ENCODE data around the gene CHRNB2. TPM values are rescaled to one million over a fixed set of nuclear protein-coding genes. Genes with fewer than 3 reads are reported as not detected.

CHRNB2 gene, protein sequence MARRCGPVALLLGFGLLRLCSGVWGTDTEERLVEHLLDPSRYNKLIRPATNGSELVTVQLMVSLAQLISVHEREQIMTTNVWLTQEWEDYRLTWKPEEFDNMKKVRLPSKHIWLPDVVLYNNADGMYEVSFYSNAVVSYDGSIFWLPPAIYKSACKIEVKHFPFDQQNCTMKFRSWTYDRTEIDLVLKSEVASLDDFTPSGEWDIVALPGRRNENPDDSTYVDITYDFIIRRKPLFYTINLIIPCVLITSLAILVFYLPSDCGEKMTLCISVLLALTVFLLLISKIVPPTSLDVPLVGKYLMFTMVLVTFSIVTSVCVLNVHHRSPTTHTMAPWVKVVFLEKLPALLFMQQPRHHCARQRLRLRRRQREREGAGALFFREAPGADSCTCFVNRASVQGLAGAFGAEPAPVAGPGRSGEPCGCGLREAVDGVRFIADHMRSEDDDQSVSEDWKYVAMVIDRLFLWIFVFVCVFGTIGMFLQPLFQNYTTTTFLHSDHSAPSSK
- total RNA-seq = under 0.01 TPM in 1 of 2 replicates, not detected in the other

DNA sequence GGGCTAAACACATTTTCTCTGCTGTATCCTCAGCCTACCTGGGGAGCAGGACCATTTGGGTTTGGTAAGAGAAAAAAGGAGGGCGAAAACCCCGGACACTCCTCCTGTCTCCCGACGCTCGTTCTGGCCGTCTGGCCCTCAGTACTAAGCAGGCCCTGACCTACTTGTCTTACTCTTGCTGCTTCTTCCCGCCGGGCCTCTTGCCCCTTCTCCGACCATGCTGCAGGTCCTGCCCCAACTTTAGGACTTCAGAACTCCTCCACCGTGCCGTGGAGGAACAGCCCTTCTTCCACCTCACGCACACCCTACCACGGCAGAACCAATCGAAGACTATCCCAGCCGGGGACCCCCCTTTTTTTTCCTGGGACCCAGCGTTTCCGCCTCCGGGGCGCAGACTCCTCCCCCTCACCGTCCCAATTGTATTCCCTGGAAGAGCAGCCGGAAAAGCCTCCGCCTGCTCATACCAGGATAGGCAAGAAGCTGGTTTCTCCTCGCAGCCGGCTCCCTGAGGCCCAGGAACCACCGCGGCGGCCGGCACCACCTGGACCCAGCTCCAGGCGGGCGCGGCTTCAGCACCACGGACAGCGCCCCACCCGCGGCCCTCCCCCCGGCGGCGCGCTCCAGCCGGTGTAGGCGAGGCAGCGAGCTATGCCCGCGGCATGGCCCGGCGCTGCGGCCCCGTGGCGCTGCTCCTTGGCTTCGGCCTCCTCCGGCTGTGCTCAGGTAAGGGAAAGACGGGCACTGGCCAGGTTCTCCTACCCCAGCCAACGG is at the start of gene CHRNB2:
TSS of gene CHRNB2 (plus strand) at position 393 of the 771 bp plus-strand sequence. CDS start at position 660, 267 bp downstream.

DNA sequence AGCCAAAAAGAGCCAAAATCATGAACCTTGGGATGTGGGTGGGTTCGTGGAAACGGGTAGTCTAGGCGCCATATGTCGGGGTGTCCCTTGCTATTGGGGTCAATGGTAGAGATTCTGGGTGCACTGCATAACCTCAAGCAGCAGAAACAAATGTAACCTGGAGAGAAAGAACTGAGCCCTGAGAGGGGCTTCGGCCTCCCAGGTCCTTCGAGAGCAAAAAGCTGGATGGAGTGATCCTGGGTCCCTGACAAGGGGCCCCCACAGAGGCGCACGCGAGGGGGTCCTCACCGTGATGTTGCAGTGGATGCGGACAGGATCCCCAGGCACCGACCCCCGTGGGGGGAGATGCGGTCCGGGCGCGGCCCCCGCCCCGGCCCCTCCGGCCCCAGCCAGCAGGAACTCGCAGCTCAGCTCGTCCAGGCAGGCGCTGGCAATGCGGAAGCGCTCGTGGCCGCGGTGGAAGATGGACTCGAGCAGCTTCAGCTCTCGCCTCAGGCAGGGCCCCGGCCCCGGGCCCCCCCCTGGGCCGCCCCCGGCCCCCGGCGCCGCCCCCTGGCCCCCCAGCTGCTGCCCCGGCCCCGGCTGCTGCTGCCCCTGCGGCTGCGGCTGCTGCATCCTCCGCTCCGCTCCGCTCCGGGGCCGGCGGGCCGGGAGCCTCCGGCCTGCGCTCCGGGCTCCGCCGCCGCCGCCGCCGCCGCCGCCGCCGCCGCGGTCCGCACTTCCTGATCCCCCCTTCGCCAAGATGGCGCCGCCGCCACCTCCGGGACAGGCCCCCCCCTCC is 9.4 kb upstream of the CHRNB2 start, which contains the start of gene UBE2Q1:
TSS of gene UBE2Q1 (minus strand) at position 724 of the 781 bp plus-strand sequence. CDS start at position 615, 109 bp downstream.

DNA sequence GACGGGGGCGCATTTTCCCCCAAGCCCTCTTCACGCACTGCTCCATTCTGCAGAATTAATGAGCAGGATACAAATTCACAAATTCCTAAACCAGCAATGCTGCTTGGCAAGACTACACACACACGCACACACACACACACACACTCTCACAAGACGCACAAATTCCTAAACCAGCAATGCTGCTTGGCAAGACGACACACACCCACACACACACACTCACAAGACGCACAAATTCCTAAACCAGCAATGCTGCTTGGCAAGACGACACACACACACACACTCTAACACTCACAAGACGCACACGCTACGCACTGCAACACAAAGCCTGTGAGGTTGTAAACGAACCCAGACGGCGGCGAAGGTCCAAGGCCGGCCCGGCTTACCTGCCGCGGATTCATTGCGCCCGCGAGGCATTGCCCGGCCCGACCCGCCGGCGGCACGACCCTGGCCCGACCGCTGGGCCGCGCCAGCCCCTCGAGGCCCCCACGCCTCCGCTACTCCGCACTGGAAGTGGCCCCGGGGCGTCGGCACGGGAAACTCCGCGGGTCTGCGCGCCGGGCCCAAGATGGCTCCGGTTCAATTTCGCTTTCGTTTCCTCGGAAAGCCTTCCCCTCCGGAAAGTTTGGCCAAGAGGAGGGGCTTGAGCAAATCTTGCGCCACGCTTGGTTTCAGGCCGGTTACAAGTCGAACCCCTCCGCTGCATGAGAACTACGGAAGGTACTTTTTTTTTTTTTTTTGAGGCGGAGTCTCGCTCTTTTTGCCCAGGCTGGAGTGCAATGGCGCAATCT is 40.2 kb downstream of the CHRNB2 start, which contains the start of gene ADAR:
TSS of gene ADAR (minus strand) at position 578 of the 788 bp plus-strand sequence. CDS start at position 398, 180 bp downstream.

Other genes with a start within 250 kb of the CHRNB2 start
- gene AQP10, start 246.7 kb upstream of the CHRNB2 start, total RNA-seq = 0.65 TPM in 1 of 2 replicates, not detected in the other
- 82.0 and 84.5 TPM in 2 replicates for gene ATP8B2, start 242.3 kb upstream of the CHRNB2 start, total RNA-seq
- 6.9 and 8.5 TPM in 2 replicates for gene IL6R, start 162.4 kb upstream of the CHRNB2 start, total RNA-seq
- gene TDRD10, start 65.6 kb upstream of the CHRNB2 start, total RNA-seq = 2.9 and 4.8 TPM in 2 replicates
- gene SHE, start 65.4 kb upstream of the CHRNB2 start, total RNA-seq = 66.0 and 81.9 TPM in 2 replicates
- gene UBE2Q1, start 9.1 kb upstream of the CHRNB2 start, total RNA-seq = 45.5 and 47.0 TPM in 2 replicates
- 126 and 133 TPM in 2 replicates for gene ADAR, start 40.4 kb downstream of the CHRNB2 start, total RNA-seq